GM12892 (cell line): Measurements from ENCODE around the gene ANKRD24. TPM values are rescaled to one million over a fixed set of nuclear protein-coding genes. Genes with fewer than 3 reads are reported as not detected.
"Not testable (repeated sequence)": the region's sequence is repeated elsewhere in the genome, so short reads cannot be mapped to it uniquely, and the experiment has no call there.

Source experiments
- DNase-seq: peaks from one replicate; pipeline ENCODE4 v3.0.0; 2011; ENCODE audit not compliant: insufficient read length
- FAIRE-seq: peaks from 2 replicates; lab custom pipeline; 2011; peaks lifted over from hg19 to GRCh38; lab: Jason Lieb, UNC
- POLR2A ChIP-seq: IDR thresholded peaks from 2 replicates; pipeline ENCODE4 v1.6.1; 2011; ENCODE audit warnings: low read depth, low read length, control low read depth
- POLR2AphosphoS5 ChIP-seq: IDR thresholded peaks from 2 replicates; pipeline ENCODE4 v1.6.1; 2011; ENCODE audit warnings: low read depth, low read length, control low read depth
- TAF1 ChIP-seq: IDR thresholded peaks from 2 replicates; pipeline ENCODE4 v1.6.1; 2011; ENCODE audit warnings: low read depth, mild to moderate bottlenecking, control low read depth, low read length, borderline replicate concordance
- polyA plus RNA-seq: library from polyadenylated mRNA; unstranded; fragments of >200 nt; gene quantifications from one replicate; pipeline ENCODE4 v1.2.1, GENCODE V29; 2012; ENCODE audit warnings: missing spikeins, inconsistent platforms; ENCODE audit not compliant: missing spikeins

The ANKRD24 gene
- 0.74 TPM for polyA plus RNA-seq

GRCh38 chr19:4182084-4182810, at the start of gene ANKRD24, which contains the start of gene SIRT6:
TSS of gene ANKRD24 (plus strand) at chr19:4182689. CDS start at chr19:4186426, 3,737 bp downstream.
TSS of gene SIRT6 (minus strand) at chr19:4182563. CDS start at chr19:4182539, 24 bp downstream.
- FAIRE-seq, result peak; percentile 96
- peak; percentile 98 for DNase-seq
- TF ChIP-seq POLR2AphosphoS5 (peak; percentile 41), POLR2A (peak; percentile 71; the same call in 1 of the 2 replicates), TAF1 (peak; percentile 26; the same call in 1 of the 2 replicates)

- no peak for FAIRE-seq
- DNase-seq, result no peak
- TF ChIP-seq POLR2AphosphoS5, result no peak
- no peak for TF ChIP-seq POLR2A
- no peak for TF ChIP-seq TAF1
These were observed 48.1 kb upstream of the ANKRD24 start for GRCh38 chr19:4134351-4134750.

DNA sequence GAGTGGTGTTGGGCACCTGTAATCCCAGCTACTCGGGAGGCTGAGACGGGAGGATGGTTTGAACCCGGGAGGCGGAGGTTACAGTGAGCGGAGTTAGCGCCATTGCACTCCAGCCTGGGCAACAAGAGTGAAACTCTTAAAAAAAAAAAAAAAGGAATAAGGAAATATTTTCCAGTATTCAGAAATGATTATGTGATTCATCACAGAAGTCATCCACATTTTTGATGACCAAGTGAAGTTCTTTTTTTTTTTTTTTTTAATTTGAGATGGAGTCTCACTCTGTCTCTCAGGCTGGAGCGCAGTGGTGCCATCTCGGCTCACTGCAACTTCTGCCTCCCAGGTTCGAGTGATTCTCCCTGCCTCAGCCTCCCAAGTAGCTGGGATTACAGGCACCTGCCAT, 47.1 kb upstream of the ANKRD24 start:
- FAIRE-seq, DNase-seq: not testable (repeated sequence)

DNA sequence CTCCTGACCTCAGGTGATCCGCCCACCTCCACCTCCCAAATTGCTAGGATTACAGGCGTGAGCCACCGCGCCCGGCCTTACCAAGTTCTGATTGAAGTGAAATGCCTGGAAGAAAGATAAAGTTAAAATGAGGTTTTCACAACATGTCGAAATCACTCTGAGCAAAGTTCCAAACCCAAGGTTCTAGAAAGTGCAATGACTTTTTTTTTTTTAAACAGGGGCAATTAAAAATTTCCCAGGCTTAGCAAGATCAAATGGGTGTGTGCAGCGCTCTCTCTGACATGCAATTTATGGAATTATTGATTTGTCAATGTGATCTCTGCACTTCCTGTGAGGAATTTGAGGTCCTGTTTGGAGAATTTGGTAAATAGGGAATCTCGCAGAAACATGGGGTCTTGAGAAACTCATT, 45.8 kb upstream of the ANKRD24 start:
- DNase-seq (no peak), FAIRE-seq (no peak)
- no peak for TF ChIP-seq TAF1
- TF ChIP-seq POLR2A, result no peak

- no peak for TF ChIP-seq POLR2A
- TF ChIP-seq POLR2AphosphoS5, result no peak
- TF ChIP-seq TAF1, result no peak
- FAIRE-seq, result no peak
These were observed 44.0 kb upstream of the ANKRD24 start for GRCh38 chr19:4138445-4138844.

DNA sequence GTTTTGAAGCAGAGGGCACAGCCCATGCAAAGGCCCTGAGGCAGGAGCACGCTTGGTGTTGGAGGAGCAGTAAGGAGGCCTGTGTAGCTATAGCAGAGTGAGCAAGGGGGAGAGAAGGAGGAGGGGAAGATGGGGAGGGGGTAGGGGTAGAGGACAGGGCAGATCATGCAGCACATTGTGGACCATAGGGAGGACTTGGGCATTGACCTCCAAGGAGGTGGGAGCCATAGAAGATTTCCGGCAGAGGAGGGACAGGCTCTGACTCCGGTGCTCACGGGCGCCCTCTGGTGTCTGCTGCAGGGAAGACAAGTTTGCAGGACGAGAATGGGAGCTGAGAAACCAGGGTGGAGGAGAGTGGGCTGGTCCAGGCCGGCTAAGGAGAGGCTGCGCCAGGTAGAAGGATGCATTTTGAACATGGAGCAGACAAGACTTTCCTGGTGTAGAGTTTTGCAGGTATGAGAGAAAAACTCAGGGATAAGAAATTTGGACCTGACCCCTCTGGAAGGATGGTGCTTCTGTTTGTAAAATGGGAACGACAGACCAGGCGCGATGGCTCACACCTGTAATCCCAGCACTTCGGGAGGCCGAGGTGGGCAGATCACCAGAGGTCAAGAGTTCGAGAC, 42.8 kb upstream of the ANKRD24 start:
- FAIRE-seq (peak; percentile 57), DNase-seq (peak; percentile 83)
- TF ChIP-seq TAF1 (no peak), POLR2AphosphoS5 (no peak), POLR2A (no peak)

More at GRCh38 chr19:4138445-4138844, 44.0 kb upstream of the ANKRD24 start:
- no peak for DNase-seq

DNA sequence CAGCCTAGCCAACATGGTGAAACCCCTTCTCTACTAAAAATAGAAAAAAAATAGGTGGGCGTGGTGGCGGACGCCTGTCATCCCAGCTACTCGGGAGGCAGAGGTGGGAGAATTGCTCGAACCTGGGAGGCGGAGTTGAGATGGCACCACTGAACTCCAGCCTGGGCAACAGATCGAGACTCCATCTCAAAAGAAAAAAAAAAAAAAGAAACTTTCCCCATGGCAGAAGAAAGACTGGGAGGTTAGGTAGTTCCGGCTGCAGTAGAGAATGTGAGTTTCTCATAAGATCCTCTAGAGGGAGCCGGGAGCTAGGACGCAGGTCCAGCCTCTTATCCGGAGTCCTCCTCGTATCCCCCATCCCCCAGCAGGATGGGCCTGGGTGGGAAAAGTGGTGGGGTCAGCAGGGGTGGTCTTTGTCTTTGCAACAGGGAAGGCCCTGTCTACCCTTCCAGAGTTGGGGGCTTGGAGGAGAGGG, 42.2 kb upstream of the ANKRD24 start:
- peak; percentile 60 for DNase-seq
- FAIRE-seq, result no peak
- TF ChIP-seq POLR2AphosphoS5 (no peak), POLR2A (no peak), TAF1 (no peak)

GRCh38 chr19:4142916-4143315, 39.6 kb upstream of the ANKRD24 start:
- not testable (repeated sequence) for FAIRE-seq, DNase-seq

GRCh38 chr19:4144666-4145249, 37.7 kb upstream of the ANKRD24 start:
- DNase-seq, result no peak
- FAIRE-seq, result no peak
- TF ChIP-seq POLR2AphosphoS5 (no peak), POLR2A (no peak), TAF1 (no peak)

GRCh38 chr19:4149518-4150288, 32.8 kb upstream of the ANKRD24 start:
- TF ChIP-seq POLR2AphosphoS5, result no peak
- no peak for TF ChIP-seq TAF1
- no peak for TF ChIP-seq POLR2A
- FAIRE-seq (no peak), DNase-seq (no peak)

DNA sequence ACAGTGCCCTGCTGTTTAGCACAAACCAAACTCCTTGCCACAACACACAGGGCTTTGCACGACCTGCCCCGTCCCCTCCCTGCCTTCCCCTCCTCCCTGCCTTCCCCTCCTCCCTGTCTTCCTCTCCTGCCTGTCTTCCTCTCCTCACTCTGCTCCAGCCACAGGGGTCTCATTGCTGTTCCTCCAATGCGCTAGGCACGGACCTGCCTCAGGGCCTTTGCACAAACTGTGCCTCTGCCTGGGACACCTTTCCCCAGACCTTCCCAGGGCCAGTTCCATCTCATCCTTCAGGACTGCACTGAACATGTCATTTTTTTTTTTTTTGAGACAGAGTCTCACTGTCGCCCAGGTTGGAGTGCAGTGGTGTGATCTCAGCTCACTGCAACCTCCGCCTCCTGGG, 30.9 kb upstream of the ANKRD24 start:
- DNase-seq, result no peak
- TF ChIP-seq TAF1 (no peak), POLR2A (no peak), POLR2AphosphoS5 (no peak)
- FAIRE-seq, result no peak

- DNase-seq (no peak), FAIRE-seq (no peak)
- no peak for TF ChIP-seq TAF1
- TF ChIP-seq POLR2A, result no peak
- no peak for TF ChIP-seq POLR2AphosphoS5
These were observed 30.1 kb upstream of the ANKRD24 start for GRCh38 chr19:4152241-4152998.
